Body of pancreas (tissue), 4 donors: ENCODE data around the gene METTL24. TPM values are rescaled to one million over a fixed set of nuclear protein-coding genes. Genes with fewer than 3 reads are reported as not detected.
A peak's percentile ranks its signal among the peaks of the same experiment; 100 is the strongest.

Experiments used
- ATAC-seq: fragments of 150-250 bp; one replicate; pipeline ENCODE4 v1.9.1; 2016
- DNase-seq, 4 donors: peaks; one replicate each; pipeline ENCODE4 v3.0.0-alpha.2; 2019
- H3K27ac ChIP-seq, 4 donors: fragments of 200-600 bp; sonication (generic); 1 replicate in 3 of 4; 2 replicates in 1 of 4; pipeline versions ENCODE4 v1.5.1 to v1.6.1; 2016 to 2019; ENCODE audit warnings: mild to moderate bottlenecking in 1 of 4, mixed read lengths in 1 of 4, moderate library complexity in 1 of 4
- H3K27me3 ChIP-seq, 2 donors: fragments of 200-600 bp; sonication (generic); one replicate each; pipeline ENCODE4 v1.6.0; 2016; ENCODE audit warnings: mild to moderate bottlenecking in 1 of 2
- H3K36me3 ChIP-seq, 2 donors: fragments of 200-600 bp; sonication (generic); replicated peaks in 1 of 2; 2 replicates each; pipeline ENCODE4 v1.5.1; 2016; ENCODE audit warnings: low read depth in 2 of 2; ENCODE audit not compliant: insufficient read depth in 1 of 2
- H3K4me1 ChIP-seq: fragments of 200-600 bp; sonication (generic); one replicate; pipeline ENCODE4 v1.6.0; 2016
- H3K4me3 ChIP-seq, 2 donors: fragments of 200-600 bp; sonication (generic); 1 replicate in 1 of 2; 2 replicates in 1 of 2; pipeline ENCODE4 v1.5.1; 2016 to 2019
- H3K9me3 ChIP-seq, 3 donors: fragments of 200-600 bp; sonication (generic); 1 replicate in 2 of 3; 2 replicates in 1 of 3; pipeline ENCODE4 v1.5.1; 2016
- CTCF ChIP-seq, 7 experiments: fragments of 450-650 bp in 4 of 7; fragments of 200-600 bp in 3 of 7; sonication (generic) in 3 of 7; IDR thresholded peaks; one replicate each; pipeline ENCODE4 v1.5.1; 2016 to 2019; ENCODE audit warnings: antibody characterized with exemption in 7 of 7
- POLR2A ChIP-seq, 3 donors: fragments of 450-650 bp; IDR thresholded peaks; one replicate each; pipeline ENCODE4 v1.6.1; 2016; ENCODE audit warnings: antibody characterized with exemption in 3 of 3, mild to moderate bottlenecking in 2 of 3
- WGBS, 2 donors: methylation state at CpG; one replicate each; pipeline ENCODE4 v1.1.5; 2017; 5-methylcytosine and 5-hydroxymethylcytosine counted together
- intact Hi-C: fragments of 100-400 bp; cut with DNase I; formaldehyde crosslinking; loops from one replicate; pipeline ENCODE4 v1.15.1; 2023
- total RNA-seq, 2 donors: library from RNA; depleted of rRNA; stranded (reverse); fragments of >200 nt; gene quantifications; one replicate each; pipeline ENCODE4 v1.1.0, GENCODE V29; 2016

METTL24 gene
- total RNA-seq, 2 donors from 2014 or later, result 2.3 to 4.0 TPM

- H3K4me3 ChIP-seq, result no peak overlapping the region
- no peaks in the 10 kb centered on the region for H3K27me3 ChIP-seq
- intact Hi-C loops, result no loop called here
- H3K9me3 ChIP-seq, result no peaks in the 10 kb centered on the region
- ATAC-seq (no peak), DNase-seq (no peak)
- no peaks in the 10 kb centered on the region for H3K4me1 ChIP-seq
- no peak for TF ChIP-seq CTCF (IDR thresholded peaks at IDR 0.05)
- TF ChIP-seq POLR2A (IDR thresholded peaks at IDR 0.05), result no peak
- H3K27ac ChIP-seq, result no peak overlapping the region
- no peaks in the 10 kb centered on the region for H3K36me3 ChIP-seq
Observed at GRCh38 chr6:110266996-110267395, 91.2 kb downstream of the METTL24 start.

DNA sequence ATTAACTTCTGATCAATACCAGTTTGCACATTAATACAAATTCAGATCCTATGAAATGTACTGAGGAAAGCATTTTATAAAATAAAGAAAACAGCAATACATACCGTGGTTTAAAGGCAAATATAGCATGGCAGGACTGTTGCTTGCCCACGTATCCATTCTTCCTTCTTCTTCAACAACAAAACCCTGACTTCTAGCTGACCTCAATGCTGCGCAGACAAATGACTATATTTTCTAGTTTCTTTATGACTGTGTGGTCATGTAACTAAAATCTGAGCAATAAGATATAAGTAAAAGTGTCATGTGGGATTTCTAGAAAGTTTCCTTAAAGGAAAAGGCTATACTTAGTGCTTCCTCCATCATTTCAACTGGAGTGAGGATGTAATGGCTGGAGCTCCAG is 92.9 kb downstream of the METTL24 start:
- H3K27ac ChIP-seq, result no peak overlapping the region
- DNase-seq, result no peak
- H3K36me3 ChIP-seq, result no peaks in the 10 kb centered on the region
- H3K4me3 ChIP-seq, result no peak overlapping the region
- intact Hi-C loops, result no loop called here
- no peak for TF ChIP-seq POLR2A (IDR thresholded peaks at IDR 0.05)
- TF ChIP-seq CTCF (IDR thresholded peaks at IDR 0.05), result no peak
- no peak for ATAC-seq
- 81 to 82% methylated on average over 3 of the region's 3 CpGs for WGBS, 2 donors
- no peaks in the 10 kb centered on the region for H3K27me3 ChIP-seq
- no peaks in the 10 kb centered on the region for H3K4me1 ChIP-seq
- no peaks in the 10 kb centered on the region for H3K9me3 ChIP-seq

DNA sequence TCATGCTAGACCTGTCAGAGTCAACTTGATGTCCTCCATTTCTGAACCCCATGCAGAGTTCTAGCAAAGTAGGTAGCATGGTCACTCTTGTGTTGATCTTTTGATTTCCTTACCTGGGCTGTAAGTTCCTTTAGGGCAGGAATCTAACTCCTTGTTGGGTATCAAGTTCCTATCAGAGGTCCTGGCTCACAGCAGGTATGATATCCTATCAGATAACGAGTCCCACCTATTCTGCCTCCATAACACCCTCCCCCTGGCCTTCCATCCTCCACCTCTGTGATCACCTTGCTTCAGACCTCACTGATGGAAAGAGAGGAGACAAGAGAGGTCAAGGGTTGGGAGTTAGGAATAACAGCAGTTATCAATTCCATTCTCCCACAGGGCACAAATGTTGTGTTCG is 101.8 kb downstream of the METTL24 start:
- Histone ChIP-seq H3K4me3 (no peak overlapping the region), H3K4me1 (no peaks in the 10 kb centered on the region), H3K27me3 (no peaks in the 10 kb centered on the region), H3K36me3 (no peaks in the 10 kb centered on the region), H3K27ac (no peak overlapping the region), H3K9me3 (peaks cover 0 to 5% (median 0%) of the 10 kb centered on the region in 3 donors)
- TF ChIP-seq POLR2A (IDR thresholded peaks at IDR 0.05) (no peak), CTCF (IDR thresholded peaks at IDR 0.05) (no peak)
- no peak for DNase-seq
- intact Hi-C loops, result no loop called here
- whole genome bisulfite sequencing, 2 donors, result 75 to 80% methylated on average over 2 of the region's 2 CpGs
- ATAC-seq, result no peak

GRCh38 chr6:110255211-110255750 is 102.9 kb downstream of the METTL24 start:
- DNase-seq, result peak in 1 of 4 donors; percentile 10
- TF ChIP-seq POLR2A (IDR thresholded peaks at IDR 0.05) (no peak), CTCF (IDR thresholded peaks at IDR 0.05) (no peak)

GRCh38 chr6:110250838-110251237 is 107.3 kb downstream of the METTL24 start:
- TF ChIP-seq POLR2A (IDR thresholded peaks at IDR 0.05) (no peak), CTCF (IDR thresholded peaks at IDR 0.05) (no peak)
- ATAC-seq, result no peak
- WGBS, 2 donors, result 71 to 81% methylated on average over 5 of the region's 5 CpGs
- Histone ChIP-seq H3K4me1 (no peaks in the 10 kb centered on the region), H3K27me3 (no peaks in the 10 kb centered on the region), H3K27ac (no peak overlapping the region), H3K9me3 (no peaks in the 10 kb centered on the region), H3K4me3 (no peak overlapping the region), H3K36me3 (no peaks in the 10 kb centered on the region)
- intact Hi-C loops, result no loop called here
- DNase-seq, result no peak

More at GRCh38 chr6:110255211-110255750, 102.9 kb downstream of the METTL24 start:
- Histone ChIP-seq H3K27me3 (no peaks in the 10 kb centered on the region), H3K4me1 (no peaks in the 10 kb centered on the region), H3K36me3 (no peaks in the 10 kb centered on the region), H3K4me3 (no peak overlapping the region), H3K9me3 (peaks cover 0 to 5% (median 0%) of the 10 kb centered on the region in 3 donors), H3K27ac (no peak overlapping the region)
- no peak for ATAC-seq
- intact Hi-C loops, result no loop called here
- 29 to 46% methylated on average over 5 of the region's 5 CpGs for WGBS, 2 donors
